HG03460 (cell line): ENCODE data around the gene ACTL6B.

Source experiments
- ATAC-seq: cut with Tn5 transposase; IDR thresholded peaks from one replicate; pipeline ENCODE4 v1.9.1; 2021; ENCODE audit not compliant: unreplicated experiment

Gene ACTL6B

GRCh38 chr7:100627238-100627549, 29.1 kb downstream of the ACTL6B start:
- ATAC-seq, result no peak

DNA sequence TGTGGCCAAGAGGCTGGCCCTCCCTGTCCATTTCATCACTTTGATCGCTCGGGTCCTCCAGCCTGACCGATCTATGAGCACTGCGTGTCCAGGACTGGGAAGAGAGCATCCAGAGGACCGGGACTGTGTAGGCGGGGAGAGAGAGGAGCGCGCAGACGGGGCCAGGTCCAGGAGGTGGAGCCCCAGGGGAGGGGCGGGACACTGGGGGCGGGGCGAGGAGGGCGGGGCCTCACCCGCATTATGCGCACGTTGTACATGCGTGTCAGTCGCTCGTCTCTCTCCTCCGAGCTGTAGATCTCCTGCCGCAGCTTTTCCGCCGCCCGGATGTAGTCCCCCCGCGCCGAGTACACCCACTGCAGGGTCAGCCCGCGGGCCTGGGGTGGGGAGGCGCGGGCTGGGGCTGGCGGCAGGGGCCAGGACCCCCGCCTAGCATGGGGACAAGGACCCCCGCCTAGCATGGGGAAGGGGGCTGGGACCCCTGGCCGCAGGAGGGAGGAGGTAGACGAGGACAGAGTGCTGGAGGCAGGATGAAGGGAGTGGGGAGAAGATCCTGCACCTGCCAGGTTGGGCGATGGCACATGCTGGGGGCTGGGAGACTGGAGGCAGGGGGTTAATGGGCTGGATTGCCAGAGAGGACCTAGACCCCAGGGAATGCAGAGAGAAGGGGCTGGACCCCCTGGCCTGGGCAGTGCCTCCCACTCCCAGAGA, 29.6 kb downstream of the ACTL6B start:
- ATAC-seq, result peak; percentile 84

DNA sequence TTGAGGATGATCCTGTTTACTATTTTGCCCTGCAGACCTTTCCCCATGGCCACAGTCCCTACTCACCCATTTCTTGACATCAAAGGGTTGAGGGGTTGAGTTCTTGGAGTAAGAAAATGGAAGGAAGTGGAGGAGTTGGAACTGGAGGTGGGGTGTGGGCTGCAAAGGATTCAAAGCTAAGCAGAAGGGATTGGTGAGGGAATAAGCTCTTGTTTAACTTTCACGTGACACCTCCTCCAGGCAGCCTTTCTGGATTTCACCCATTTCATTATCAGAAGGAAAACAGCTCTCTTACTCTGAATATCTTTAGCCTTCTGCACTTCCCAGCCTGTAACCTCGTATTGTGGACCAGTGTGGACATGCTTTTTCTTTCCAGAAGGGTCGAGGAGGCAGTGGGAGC, 30.2 kb downstream of the ACTL6B start:
- ATAC-seq, result no peak

- ATAC-seq, result no peak
Measured at GRCh38 chr7:100623951-100624824, 32.1 kb downstream of the ACTL6B start.

GRCh38 chr7:100621554-100621953, 34.7 kb downstream of the ACTL6B start:
- no peak for ATAC-seq

DNA sequence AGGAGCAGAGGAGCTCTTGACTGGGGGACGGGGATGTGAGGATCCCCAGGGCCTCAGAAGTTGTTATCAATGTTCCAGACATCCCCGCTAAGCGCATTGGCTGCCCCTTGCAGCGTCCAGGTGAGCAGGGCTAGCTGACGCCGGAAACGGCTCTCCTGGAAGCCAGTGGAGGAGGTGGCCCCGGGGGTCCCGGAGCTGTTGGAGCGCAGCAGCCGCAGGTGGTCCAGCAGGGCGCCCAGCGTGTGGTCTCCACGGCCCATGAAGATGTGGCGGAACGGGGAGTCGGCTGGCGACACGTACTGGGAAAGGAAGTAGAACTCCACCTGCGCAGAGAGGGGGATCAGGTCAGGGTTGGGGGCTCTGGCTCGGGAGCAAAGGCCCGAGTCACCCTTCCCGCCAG, 35.4 kb downstream of the ACTL6B start:
- ATAC-seq, result no peak

GRCh38 chr7:100620239-100620638, 36.0 kb downstream of the ACTL6B start:
- ATAC-seq, result no peak

DNA sequence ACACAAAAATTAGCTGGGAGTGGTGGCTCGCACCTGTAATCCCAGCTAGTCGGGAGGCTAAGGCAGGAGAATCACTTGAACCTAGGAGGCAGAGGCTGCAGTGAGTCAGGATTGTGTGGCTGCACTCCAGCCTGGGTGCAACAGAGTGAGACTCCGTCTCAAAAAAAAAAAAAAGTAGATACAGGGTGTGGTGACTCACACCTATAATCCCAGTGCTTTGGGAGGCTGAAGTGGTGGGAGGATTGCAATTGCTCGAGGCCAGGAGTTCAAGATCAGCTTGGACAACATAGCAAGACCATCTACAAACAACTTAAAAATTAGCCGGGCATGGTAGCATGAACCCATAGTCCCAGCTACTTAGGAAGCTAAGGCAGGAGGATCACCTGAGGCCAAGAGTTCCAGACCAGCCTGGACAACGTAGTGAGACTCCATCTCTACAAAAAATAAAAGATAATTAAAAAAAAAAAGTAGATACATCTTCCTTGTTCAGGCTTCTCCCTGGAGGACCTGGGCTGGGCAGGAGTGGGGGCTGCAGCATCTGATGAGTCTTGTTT, 41.9 kb downstream of the ACTL6B start:
- no peak for ATAC-seq

GRCh38 chr7:100613412-100614175, 42.7 kb downstream of the ACTL6B start:
- no peak for ATAC-seq

DNA sequence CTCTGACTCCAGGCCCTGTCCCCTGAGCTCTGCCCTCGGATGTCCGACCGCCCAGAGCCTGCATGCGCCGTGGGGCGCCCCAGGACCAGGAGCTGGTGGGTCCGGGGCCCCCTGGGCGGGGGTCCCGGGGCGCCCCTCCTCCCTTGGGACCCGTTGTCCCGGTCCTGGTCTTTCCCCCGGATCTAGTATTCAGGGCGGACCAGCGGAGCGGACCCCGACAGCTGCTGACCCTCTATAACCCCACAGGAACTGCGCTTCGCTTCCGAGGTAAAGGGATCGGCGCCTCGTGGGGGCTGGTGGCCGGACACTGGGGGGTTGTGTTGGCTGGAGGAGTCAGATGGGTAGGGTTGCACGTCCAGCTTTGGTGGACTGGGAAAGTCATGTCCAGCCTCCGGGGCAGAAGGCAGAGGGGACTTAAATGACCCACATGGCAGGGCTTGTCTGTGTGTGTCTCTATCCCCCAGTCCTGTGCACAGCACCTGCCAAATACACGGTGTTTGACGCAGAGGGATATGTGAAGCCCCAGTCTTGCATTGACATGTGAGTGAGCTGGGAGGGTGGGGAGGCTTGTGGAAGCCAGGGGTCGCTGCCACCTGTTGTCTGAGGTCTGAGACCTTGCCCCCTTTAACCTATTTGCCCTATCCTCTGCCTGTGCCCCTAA, 43.4 kb downstream of the ACTL6B start:
- no peak for ATAC-seq

DNA sequence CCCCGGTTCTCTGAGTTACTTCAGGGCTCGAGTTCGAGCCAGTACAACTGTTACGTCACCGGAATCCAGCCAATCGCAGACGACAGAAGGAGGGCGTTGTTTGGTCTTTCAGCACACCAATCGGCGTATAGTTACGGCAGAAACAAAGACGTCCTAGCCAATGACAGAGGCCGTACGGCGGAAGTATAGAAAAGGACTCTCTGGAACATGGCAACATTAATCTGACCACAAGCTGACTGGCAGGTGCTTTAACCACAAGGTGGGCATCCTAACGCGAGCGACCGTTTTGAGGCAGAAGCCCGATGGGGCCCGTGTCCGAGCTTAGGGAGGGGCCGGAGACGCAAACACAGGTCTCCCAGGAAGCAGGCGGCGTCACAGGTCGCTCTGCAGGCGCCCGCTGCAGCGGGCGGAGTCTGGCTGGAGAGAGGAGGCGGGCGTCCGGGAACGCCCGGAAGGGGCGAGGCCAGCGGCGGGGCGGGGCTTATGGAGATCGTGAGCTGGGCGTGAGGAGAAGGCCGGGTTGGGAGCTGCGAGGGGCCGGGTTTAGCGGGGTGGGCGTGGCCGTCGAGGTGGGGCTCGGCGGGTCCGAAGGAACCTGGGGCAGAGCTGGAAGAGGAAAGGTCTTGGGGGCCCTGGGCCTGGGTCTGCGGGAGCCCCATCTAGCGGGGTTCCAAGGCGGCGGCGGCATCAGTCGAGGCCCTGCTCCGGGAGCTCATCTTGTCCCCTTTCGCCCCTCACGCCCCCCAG, 44.1 kb downstream of the ACTL6B start, which contains the start of gene MOSPD3:
Gene MOSPD3 (plus strand): TSS at position 558 of the 747 bp plus-strand sequence. CDS start 252 bp downstream, outside the sequence.
- peak; percentile 91 for ATAC-seq

GRCh38 chr7:100609958-100610357, 46.3 kb downstream of the ACTL6B start:
- ATAC-seq, result no peak

GRCh38 chr7:100607111-100607510, 49.1 kb downstream of the ACTL6B start:
- no peak for ATAC-seq

DNA sequence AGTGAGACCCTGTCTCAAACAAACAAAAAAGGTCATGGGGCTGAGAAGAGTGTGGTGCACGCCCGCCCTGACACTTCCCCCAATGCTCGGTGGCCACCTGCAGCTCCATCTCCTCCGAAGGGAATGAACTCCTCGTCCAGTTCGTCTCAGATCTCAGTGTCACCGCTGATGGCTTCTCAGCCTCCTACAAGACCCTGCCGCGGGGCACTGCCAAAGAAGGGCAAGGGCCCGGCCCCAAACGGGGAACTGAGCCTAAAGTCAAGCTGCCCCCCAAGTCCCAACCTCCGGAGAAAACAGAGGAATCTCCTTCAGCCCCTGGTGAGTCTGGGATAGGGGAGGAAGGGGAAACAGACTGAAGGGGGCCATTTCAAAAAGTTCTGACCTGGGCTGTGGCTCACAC, 49.9 kb downstream of the ACTL6B start:
- ATAC-seq, result no peak

DNA sequence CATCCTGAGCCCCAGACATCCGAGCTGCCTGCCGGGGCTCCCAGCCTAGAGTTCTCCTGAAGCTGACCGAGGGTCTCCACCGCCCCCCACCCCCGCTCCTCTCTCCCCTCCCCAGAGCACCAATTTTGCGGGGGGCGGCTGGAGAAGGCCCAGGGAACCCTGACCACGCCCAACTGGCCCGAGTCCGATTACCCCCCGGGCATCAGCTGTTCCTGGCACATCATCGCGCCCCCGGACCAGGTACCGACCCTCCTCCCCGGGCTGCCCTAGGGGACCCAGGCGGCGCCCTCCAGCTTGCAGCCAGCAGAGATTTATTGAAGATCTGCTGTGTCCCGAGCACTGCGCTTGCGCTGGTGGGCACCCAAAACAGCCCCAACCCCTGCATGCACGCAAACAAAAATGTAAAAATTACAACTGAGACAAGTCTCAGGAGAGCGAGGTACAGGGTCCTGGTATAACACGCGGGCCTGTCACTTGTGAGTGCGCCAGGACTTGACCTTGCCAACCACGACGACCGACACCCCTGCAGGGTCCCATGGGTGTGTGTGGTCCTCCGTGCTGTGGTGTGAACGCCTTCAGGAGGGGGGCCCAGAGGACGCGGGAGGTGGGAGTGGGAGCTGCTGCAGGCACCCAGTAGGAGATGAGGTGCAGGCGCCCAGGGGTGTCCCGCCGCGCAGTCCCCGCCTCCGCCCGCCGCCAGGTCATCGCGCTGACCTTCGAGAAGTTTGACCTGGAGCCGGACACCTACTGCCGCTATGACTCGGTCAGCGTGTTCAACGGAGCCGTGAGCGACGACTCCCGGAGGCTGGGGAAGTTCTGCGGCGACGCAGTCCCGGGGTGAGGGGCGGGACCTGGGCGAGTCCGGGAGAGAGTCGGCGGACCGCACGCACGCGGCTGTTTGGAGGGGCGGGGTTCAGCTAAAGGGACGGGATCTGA, 51.0 kb downstream of the ACTL6B start:
- no peak for ATAC-seq

GRCh38 chr7:100604028-100604975, 51.9 kb downstream of the ACTL6B start:
- ATAC-seq, result peak; percentile 56

- no peak for ATAC-seq
Measured at GRCh38 chr7:100603726-100604027, 52.6 kb downstream of the ACTL6B start.
